Stimulated activated CD4-positive, alpha-beta T cell treated with anti-CD3 and anti-CD28 coated beads, Interleukin-4, amount 100 ng/mL, for 4 hours (primary cell): ENCODE measurements around the gene EMP2.
"Not testable (repeated sequence)": the region's sequence is repeated elsewhere in the genome, so short reads cannot be mapped to it uniquely, and the experiment has no call there.

Source experiments
- DNase-seq, 2 experiments: peaks; one replicate each; pipeline ENCODE4 v3.0.0-alpha.2; 2020

EMP2 gene

DNA sequence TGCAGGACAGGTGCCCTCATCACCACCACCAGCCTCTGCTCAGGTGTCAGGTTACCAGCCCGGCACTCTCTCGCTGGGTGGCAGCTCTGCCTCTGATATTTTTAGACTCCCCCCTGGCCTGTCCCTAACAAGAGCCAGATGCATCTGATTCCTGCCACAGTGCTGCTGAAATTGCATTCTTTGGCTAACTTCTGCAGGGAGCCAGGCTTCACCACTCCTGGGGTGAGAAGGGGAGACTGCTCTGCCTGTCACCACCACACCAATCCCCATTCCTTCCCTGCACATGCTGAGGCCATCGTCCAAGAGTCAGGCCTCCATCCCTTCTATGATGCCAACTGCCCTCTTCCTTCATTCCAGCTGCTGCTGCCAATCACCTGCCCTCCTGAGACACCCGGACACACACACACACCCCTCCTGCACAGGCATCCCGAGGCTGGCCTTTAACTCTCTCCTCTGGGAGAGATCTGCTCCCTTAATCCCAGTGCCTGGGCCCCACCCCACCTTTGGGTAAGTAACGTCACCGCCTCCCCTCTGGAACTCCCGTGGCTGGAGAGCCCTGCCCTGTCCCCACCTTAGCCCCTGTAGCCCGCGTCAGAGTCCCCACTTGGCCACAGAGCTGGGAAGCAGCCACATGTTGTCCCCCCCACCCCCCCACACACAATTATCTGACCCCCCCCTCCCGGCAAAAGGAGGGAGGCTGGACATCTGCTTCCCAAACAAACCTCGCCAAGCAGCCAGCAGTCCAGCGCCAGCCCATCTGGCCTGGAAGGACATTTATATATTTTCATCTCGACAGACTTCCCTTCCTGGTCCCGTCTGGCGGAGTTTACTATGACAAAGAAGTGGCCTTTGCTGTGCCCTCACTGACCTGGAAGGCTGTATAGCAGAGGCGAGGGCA lies 2.8 kb downstream of the EMP2 start:
- DNase-seq = no peak

DNA sequence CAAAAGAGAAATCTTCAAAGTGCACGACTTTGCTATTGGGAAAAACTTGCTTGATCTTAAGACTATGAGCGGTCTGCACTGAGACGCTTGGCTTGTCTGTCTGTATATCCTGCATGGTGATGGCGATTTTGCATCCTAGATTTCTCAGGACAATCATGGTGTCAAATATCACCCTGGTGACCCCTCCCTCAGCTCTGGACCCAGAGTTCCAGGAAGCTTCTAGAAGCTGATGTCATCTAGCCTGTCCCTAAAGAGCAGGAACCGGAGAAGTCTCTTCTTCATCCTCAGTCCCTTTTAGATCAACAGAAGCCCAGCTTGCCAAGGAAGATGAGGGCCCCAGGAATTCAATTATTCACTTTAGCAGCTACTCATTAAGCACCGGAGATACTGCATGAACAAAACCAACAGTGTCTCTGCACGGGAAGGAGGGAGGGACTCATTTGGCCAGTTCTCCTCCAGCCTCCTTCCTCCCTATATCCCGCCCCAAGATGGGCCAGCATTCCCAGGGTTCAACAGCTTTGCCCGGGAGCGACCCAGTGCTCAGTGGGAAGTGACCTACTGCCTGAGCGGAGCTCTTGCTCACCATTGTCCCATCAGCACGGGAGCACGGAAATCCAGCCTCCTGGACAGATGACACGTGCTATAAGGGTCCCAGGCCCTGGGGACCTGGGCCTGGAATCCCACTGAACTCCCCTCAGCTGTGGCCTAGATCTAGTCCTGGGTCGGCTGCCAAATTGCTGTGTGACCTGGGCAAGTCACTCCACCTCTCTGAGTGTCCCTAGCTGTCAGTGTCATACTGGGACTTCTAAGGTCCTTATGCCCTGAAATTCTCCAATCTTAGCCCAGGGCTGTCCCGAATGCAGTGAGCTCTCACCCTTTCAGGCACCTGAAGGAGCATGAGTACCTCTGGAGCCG lies 3.8 kb downstream of the EMP2 start:
- DNase-seq = no peak

GRCh38 chr16:10575506-10576130 lies 4.8 kb downstream of the EMP2 start:
- DNase-seq = no peak

DNA sequence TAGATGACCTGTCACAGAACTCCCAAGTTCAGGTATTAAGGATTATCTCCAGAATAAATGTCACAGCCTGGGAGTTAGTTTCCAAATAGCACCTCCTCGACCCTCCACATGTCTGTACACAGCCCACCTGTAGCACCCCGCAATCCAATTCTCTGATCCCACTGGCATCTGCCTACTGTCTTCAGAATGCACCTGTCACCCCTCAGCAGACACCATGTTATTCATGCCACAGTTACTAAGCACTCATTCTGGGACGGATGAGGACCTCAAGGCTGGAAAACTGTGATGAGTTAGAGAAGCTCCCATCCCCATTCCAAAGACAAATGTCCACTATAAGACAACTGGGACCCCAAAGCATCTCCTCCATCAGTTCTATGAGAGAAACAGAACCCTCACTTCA lies 7.8 kb downstream of the EMP2 start:
- no peak for DNase-seq

- DNase-seq = no peak
Measured at GRCh38 chr16:10571354-10571753, 9.0 kb downstream of the EMP2 start.

GRCh38 chr16:10569621-10570020 lies 10.8 kb downstream of the EMP2 start:
- no peak for DNase-seq

GRCh38 chr16:10566613-10567012 lies 13.8 kb downstream of the EMP2 start:
- DNase-seq = no peak

DNA sequence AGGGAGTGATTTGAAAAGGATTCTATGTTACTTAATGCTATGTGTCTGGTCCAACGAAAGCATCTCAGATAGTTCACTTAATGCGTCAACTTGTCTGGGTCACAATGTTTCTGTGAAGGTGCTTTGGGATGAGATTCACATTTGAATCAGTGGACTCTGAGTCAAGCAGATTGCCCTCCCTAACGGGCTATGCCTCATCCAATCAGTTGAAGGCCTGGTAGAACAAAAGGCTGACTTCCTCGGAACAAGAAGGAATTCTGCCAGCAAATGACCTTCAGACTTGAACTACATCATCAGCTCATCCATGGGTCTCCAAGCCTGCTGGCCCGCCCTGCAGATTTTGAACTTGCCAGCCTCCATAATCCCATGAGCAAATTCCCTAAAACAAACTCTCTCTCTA lies 15.2 kb downstream of the EMP2 start:
- DNase-seq = no peak

GRCh38 chr16:10564591-10564990 lies 15.8 kb downstream of the EMP2 start:
- no peak for DNase-seq

DNA sequence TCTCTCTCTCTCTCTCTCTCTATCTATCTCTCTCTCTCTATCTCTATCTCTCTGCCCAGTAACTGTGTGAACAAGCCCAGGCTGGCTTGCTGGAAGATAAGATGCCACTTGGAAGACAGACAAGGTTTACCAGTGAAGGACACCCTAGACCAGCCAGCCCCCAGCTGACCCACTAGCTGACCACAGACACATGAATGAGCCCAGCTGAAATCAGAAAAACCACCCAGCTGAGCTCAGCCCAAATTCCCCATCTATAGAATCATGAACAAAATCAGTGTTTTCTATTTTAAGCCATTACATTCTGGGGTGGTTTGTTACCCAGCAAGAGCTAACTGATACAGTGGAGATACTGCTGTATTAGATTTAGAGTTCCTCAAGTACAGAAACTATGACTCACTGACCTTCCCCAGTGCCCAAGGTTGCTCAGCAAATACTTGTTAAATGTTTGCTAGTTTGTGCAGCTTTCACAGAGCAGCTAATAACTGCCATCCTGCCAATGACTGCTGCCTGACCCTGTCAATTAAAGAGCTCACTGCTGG lies 18.0 kb downstream of the EMP2 start:
- no peak for DNase-seq

DNA sequence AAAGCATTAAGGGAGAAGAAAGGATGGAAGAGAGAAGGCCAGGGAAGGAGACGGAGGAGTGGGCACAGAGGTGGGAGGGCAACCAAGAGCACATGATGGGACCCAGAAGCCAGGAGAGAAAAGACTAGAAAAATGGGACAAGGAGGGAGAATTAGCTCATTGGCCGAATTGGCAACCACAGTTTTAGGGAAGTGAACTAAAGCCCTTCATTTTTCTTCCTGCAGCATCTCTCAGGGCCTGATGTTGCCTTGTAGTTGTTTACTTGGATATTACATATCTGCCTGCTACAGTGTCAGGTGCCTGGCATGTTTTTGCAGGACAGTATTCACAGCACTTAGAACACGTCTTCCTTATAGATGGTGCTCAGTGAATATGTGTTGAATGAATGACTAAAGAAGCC lies 19.0 kb downstream of the EMP2 start:
- DNase-seq = no peak

DNA sequence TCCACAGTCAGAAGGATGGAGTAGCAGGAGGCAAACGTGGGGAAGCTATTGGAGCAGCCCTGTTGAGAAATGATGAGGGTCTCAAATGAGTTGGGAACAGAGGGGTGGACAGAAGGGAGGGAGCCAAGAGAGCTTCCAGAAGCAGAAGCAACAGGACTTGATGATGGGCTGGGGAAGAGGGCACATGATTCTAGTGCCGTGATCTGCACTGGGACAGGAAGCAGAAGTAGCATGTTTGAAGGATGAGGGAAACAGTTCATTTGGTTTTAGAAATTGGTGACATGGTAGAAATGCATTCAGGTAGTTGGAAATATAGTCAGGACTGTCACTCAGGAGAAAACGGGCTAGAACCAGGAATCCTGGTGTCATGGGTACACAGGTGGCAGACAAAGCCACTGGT lies 19.4 kb downstream of the EMP2 start:
- DNase-seq = no peak

DNA sequence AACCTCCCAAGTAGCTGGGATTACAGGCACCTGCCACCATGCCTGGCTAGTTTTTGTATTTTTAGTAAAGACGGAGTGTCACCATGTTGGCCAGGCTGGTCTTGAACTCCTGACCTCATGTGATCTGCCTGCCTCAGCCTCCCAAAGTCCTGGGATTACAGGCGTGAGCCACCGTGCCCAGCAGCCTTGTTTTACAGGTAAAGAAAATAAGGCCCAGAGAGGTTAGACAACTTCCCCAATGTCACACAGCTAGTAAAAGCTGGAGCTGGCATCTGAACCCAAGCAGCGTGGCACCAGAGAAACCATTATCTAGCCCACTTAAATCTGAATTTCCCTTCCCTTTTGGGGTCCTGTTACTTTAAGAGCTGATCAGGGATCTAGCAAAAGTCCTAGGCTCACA lies 20.6 kb downstream of the EMP2 start:
- not testable (repeated sequence) for DNase-seq

DNA sequence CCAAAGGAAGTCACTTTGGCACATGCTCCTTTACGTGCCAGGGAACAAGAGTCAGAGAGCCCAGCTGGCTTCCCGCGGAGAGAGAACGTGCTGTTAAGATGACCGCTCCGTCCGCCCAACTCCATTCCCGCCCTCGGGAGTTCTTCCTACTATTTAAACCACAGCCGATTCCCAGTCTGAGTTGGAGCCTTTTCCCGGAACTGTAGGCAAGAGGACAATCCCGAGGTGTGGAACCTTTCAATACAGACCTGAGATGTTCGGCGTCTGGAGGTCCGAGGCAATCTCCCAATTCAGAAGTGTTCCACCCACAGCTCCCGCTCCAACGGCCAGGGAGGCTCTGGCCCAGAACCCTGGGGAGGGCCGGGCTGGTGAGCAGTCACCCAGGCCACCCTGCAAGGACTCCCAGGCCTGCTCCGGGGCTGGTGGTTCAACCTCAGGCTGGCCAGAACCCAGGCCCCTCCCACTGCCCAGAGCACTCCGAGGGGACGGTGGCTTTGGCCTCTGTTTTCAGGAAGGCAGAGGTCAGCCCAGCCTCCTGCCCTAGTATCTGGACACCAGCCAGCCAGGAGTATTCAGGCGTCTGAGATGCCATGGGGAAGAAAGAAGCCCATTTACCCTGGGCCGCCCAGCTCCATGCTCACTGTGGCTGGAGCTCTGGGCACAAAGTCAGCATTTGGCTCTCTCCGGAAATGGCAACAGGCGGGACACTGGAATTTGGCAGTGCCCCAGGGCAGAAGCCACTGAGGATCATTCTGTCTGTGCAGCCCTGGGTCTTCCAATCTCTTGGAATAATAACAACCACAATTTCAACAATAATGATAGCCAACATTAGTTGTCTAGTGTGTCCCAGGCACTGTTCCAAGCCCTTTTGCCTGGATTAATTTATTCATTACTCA lies 21.4 kb downstream of the EMP2 start:
- DNase-seq = no peak

DNA sequence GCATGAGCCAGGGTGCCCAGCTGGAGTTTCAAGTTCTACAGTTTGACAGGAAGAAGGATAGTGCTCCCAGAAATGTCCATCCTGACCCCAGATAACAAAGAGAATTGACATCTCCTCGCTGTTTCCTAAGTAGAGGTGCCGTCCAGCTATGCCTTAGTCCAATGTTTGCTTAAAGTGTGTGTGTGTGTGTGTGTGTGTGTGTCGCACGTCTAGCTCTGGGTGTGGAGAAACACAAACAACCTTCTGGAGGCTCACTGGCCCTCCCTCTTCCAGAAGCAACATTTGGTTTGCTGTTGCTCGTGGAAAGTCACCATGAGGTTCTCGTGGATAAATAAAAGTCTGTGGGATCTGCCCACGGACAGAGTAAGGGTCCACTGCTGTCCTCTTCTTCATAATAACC lies 22.1 kb downstream of the EMP2 start:
- DNase-seq = no peak

GRCh38 chr16:10557750-10558149 lies 22.6 kb downstream of the EMP2 start:
- no peak for DNase-seq

GRCh38 chr16:10556236-10556635 lies 24.2 kb downstream of the EMP2 start:
- DNase-seq = no peak

- DNase-seq = no peak
Measured at GRCh38 chr16:10554569-10554968, 25.8 kb downstream of the EMP2 start.

- peak; percentile 25 to 42 for DNase-seq
Measured at GRCh38 chr16:10552998-10553491, 27.4 kb downstream of the EMP2 start.

DNA sequence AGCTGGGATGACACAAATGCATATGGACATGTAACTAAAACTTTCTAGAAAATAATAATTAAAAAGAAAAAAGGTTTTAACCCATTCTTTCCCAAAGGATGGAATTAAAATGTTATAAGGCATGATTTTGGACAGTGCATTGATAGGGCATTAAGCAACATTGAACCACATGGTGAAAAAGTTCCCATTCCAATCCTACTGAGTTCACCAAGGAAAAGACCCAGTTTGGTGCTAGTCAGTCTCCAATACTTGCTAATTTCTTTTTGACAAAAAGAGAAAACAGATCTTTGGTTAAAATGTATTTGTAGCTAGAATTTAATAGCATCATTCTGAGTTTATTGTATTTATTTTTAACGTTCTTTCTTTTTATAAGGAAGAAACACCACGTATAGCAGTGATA lies 28.1 kb downstream of the EMP2 start:
- DNase-seq = no peak

DNA sequence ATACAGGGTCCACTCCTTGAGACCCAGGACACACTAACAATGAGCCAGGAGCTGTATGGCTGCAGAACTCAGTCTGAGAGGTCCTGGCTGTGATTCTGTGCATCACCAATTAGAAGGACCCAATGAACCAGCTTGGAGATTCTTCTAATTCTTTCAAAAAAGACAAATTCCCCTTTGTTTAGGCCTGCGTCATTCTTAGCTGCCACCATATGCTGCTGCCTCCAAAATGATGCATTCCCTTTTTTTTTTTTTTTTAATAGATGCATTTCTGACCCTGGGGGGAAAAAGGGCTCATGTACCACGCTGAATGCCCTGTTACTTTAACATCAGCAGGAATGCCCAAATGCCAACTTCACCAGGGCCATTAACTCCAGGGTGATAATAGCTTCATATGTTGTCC lies 28.5 kb downstream of the EMP2 start:
- DNase-seq = no peak

- no peak for DNase-seq
Measured at GRCh38 chr16:10548404-10548803, 32.0 kb downstream of the EMP2 start.
